Panc1 (cell line): ENCODE data around the gene CNTRL. TPM values are rescaled to one million over a fixed set of nuclear protein-coding genes. Genes with fewer than 3 reads are reported as not detected.

Experiments used
- ATAC-seq: fragments of 200-7000 bp; cut with Tn5 transposase; 2 replicates; pipeline ENCODE4 v1.9.1; 2020; ENCODE audit warnings: mild to moderate bottlenecking, moderate library complexity
- Bru-seq: library from RNA; stranded (reverse); fragments of 400-500 nt; gene quantifications from one replicate; lab custom pipeline; 2021; lab: Mats Ljungman, UMichigan
- BruChase-seq, 2 experiments: library from RNA; stranded (reverse); fragments of 400-500 nt; gene quantifications; one replicate each; lab custom pipeline; 2021; lab: Mats Ljungman, UMichigan
- BruUV-seq: library from RNA; stranded (reverse); fragments of 400-500 nt; replicated peaks from 2 replicates; lab custom pipeline; 2021; lab: Mats Ljungman, UMichigan
- CTCF ChIA-PET: fragments of 300-600 bp; sonication (Branson Sonifier 250); formaldehyde crosslinking; loops from one replicate; lab custom pipeline; 2022; ENCODE audit warnings: antibody characterized with exemption; lab: Charles Lee
- POLR2A ChIA-PET: fragments of 300-600 bp; sonication (Branson Sonifier 250); formaldehyde crosslinking; loops from one replicate; lab custom pipeline; 2022; ENCODE audit warnings: antibody characterized with exemption; lab: Charles Lee
- DNase-seq: peaks from one replicate; pipeline ENCODE4 v3.0.0-alpha.2; 2010; ENCODE audit warnings: low read depth, low spot score
- H3K27ac ChIP-seq: 2 replicates; pipeline ENCODE4 v1.5.1; 2011; ENCODE audit warnings: mild to moderate bottlenecking, low read length, inconsistent platforms
- H3K27me3 ChIP-seq: fragments of 200-500 bp; sonication (Bioruptor generic); 2 replicates; pipeline ENCODE4 v1.6.0; 2014; ENCODE audit warnings: low read length, inconsistent platforms; ENCODE audit not compliant: control insufficient read depth, insufficient read depth
- H3K36me3 ChIP-seq: fragments of 200-500 bp; sonication (Bioruptor generic); 2 replicates; pipeline ENCODE4 v1.5.1; 2014; ENCODE audit warnings: inconsistent platforms, mild to moderate bottlenecking, low read length, moderate library complexity; ENCODE audit not compliant: control insufficient read depth, insufficient read depth
- H3K4me1 ChIP-seq: 2 replicates; pipeline ENCODE4 v1.5.1; 2011; ENCODE audit warnings: inconsistent platforms, mild to moderate bottlenecking, low read length, moderate library complexity; ENCODE audit not compliant: control insufficient read depth, insufficient read depth
- H3K4me3 ChIP-seq, 2 experiments: 2 replicates each; pipeline ENCODE4 v1.5.1; 2011 to 2012; ENCODE audit warnings: low read depth in 2 of 2, low read length in 2 of 2, mild to moderate bottlenecking in 2 of 2, inconsistent platforms in 1 of 2, moderate library complexity in 1 of 2
- H3K9me3 ChIP-seq: fragments of 200-500 bp; sonication (Bioruptor generic); 2 replicates; pipeline ENCODE4 v1.5.1; 2014; ENCODE audit warnings: low read depth, mild to moderate bottlenecking, inconsistent platforms, low read length, moderate library complexity; ENCODE audit not compliant: control insufficient read depth, insufficient read depth
- CTCF ChIP-seq: fragments of 450-650 bp; IDR thresholded peaks from 2 replicates; pipeline ENCODE4 v1.5.1; 2017; ENCODE audit warnings: mild to moderate bottlenecking
- POLR2AphosphoS5 ChIP-seq: IDR thresholded peaks from 2 replicates; pipeline ENCODE4 v1.6.1; 2012; ENCODE audit warnings: mild to moderate bottlenecking, low read depth, low read length, moderate library complexity
- REST ChIP-seq, 2 experiments: IDR thresholded peaks; 2 replicates each; pipeline ENCODE4 v1.6.1; 2011 to 2012; ENCODE audit warnings: low read depth in 2 of 2, control low read depth in 1 of 2, low read length in 1 of 2, mild to moderate bottlenecking in 1 of 2, moderate library complexity in 1 of 2; ENCODE audit not compliant: insufficient read depth in 1 of 2
- SIN3A ChIP-seq: IDR thresholded peaks from 2 replicates; pipeline ENCODE4 v1.6.1; 2012; ENCODE audit warnings: low read depth, mild to moderate bottlenecking, low read length, moderate library complexity, borderline replicate concordance; ENCODE audit not compliant: insufficient read depth
- TCF7L2 ChIP-seq: IDR thresholded peaks from 2 replicates; pipeline ENCODE4 v1.6.1; 2011; ENCODE audit warnings: mild to moderate bottlenecking, low read depth, low read length, inconsistent platforms
- in situ Hi-C: cut with HindIII; loops from 2 replicates; pipeline ENCODE4 v1.10.0; 2016; ENCODE audit warnings: low sequenced_read_pairs, low pct_unique_long_range_greater_than_20kb
- intact Hi-C: fragments of 100-400 bp; cut with micrococcal nuclease; formaldehyde crosslinking; loops from one replicate; pipeline ENCODE4 v1.10.0; 2022; ENCODE audit not compliant: unreplicated experiment
- long read RNA-seq: library from polyadenylated mRNA; unstranded; transcript quantifications from one replicate; pipeline ENCODE4 v2.0.0, GENCODE V29; 2021; ENCODE audit not compliant: unreplicated experiment
- polyA plus RNA-seq: library from polyadenylated mRNA; unstranded; fragments of >200 nt; gene quantifications from one replicate; pipeline ENCODE4 v1.2.1, GENCODE V29; 2012; ENCODE audit warnings: missing spikeins; ENCODE audit not compliant: insufficient read length
- total RNA-seq: library from RNA; stranded (reverse); gene quantifications from one replicate; pipeline ENCODE4 v1.2.1, GENCODE V29; 2021; ENCODE audit not compliant: unreplicated experiment

Gene CNTRL
- total RNA-seq: 11.5 TPM
- 5.3 TPM for polyA plus RNA-seq
- percentile 65 among the genes with signal in this experiment for Bru-seq, nascent RNA
- BruChase-seq, experiment 1, labeled RNA remaining after a 2-hour chase: percentile 60 among the genes with signal in this experiment
- percentile 59 among the genes with signal in this experiment for BruChase-seq, experiment 2, labeled RNA remaining after a 6-hour chase
- long read RNA-seq, partial matches to known transcripts: 10 of 16 reads
- long read RNA-seq, other reads (novel, unspliced or antisense): 6 of 16 reads

- ChIA-PET POLR2A (no interaction called here), CTCF (no interaction called here)
- DNase-seq (peak; percentile 64), ATAC-seq (peak; percentile 94)
- H3K36me3 ChIP-seq: no peaks in the 10 kb centered on the region; the same call in 1 of the 2 replicates
- peaks cover 3% of the 10 kb centered on the region; the same call in 1 of the 2 replicates for H3K4me1 ChIP-seq
- intact Hi-C loops: no loop called here
- peak within 1 kb of the TSS; percentile 68 to 85 for H3K4me3 ChIP-seq
- in situ Hi-C loops: no loop called here
- peak within 1 kb of the TSS; percentile 91 for H3K27ac ChIP-seq
- H3K27me3 ChIP-seq: no peaks in the 10 kb centered on the region
- BruUV-seq: no TSS peak
- H3K9me3 ChIP-seq: no peaks in the 10 kb centered on the region
- TF ChIP-seq CTCF: no peak
- TF ChIP-seq SIN3A: no peak
- peak; percentile 38; the same call in 1 of the 2 replicates for TF ChIP-seq POLR2AphosphoS5
- peak; percentile 45 for TF ChIP-seq TCF7L2
- TF ChIP-seq REST (IDR thresholded peaks at IDR 0.05; ENCODE audit: insufficient read depth in 1 of 2, low read depth in 2 of 2, low read length in 1 of 2): no peak
These were observed at the start of gene CNTRL for GRCh38 chr9:121074370-121075250. CNTRL (plus strand) TSS chr9:121074955; CDS start chr9:121088327, 13,372 bp downstream.

- no peak overlapping the region for H3K27ac ChIP-seq
- H3K36me3 ChIP-seq: no peaks in the 10 kb centered on the region
- no peak overlapping the region for H3K4me3 ChIP-seq
- ATAC-seq (no peak), DNase-seq (no peak)
- ChIA-PET POLR2A (no interaction called here), CTCF (no interaction called here)
- no TSS peak for BruUV-seq
- no peaks in the 10 kb centered on the region for H3K9me3 ChIP-seq
- no peaks in the 10 kb centered on the region for H3K27me3 ChIP-seq
- in situ Hi-C loops (no loop called here), intact Hi-C loops (no loop called here)
- H3K4me1 ChIP-seq: no peaks in the 10 kb centered on the region
- TF ChIP-seq SIN3A: no peak
- TF ChIP-seq REST (IDR thresholded peaks at IDR 0.05; ENCODE audit: insufficient read depth in 1 of 2, low read depth in 2 of 2, low read length in 1 of 2): no peak
- no peak for TF ChIP-seq POLR2AphosphoS5
- TF ChIP-seq TCF7L2: no peak
- no peak for TF ChIP-seq CTCF
These were observed 48.5 kb upstream of the CNTRL start for GRCh38 chr9:121026260-121026691.
